Measurements from ENCODE around the gene SEPTIN11.

DNA sequence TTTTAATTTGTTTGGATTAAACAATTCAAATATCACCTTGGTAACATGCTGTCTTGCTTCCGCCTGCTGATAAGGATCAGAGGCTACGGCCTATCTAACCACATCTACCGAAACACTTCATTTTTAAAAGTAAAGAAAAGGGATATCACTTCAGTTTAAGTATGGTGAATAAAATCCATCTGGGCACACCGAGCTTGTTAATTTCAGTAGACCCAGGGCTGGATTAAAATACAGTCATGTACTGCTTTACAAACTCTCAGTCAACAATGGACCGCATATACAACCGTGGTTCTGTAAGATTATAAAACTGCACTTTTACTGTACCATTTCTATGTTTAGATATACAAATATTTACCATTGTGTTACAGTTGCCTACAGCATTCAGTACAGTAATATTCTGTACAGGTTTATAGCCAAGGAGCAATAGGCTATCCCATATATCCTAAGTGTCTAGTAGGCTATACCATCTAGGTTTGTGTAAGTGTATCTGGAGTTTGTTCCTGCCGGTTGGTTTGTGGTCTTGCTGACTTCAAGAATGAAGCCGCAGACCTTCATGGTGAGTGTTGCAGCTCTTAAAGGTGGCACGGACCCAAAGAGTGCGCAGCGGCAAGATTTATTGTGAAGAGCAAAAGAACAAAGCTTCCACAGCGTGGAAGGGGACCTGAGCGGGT is 40.0 kb downstream of the SEPTIN11 start:
- TF ChIP-seq, protein P1, sequence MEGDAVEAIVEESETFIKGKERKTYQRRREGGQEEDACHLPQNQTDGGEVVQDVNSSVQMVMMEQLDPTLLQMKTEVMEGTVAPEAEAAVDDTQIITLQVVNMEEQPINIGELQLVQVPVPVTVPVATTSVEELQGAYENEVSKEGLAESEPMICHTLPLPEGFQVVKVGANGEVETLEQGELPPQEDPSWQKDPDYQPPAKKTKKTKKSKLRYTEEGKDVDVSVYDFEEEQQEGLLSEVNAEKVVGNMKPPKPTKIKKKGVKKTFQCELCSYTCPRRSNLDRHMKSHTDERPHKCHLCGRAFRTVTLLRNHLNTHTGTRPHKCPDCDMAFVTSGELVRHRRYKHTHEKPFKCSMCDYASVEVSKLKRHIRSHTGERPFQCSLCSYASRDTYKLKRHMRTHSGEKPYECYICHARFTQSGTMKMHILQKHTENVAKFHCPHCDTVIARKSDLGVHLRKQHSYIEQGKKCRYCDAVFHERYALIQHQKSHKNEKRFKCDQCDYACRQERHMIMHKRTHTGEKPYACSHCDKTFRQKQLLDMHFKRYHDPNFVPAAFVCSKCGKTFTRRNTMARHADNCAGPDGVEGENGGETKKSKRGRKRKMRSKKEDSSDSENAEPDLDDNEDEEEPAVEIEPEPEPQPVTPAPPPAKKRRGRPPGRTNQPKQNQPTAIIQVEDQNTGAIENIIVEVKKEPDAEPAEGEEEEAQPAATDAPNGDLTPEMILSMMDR (IDR thresholded peaks at IDR 0.05) = no peak
- no peak for TF ChIP-seq POLR2A (IDR thresholded peaks at IDR 0.05)
